PFSK-1 (cell line): ENCODE measurements around the gene DALRD3.

Experiments used
- FOXP2 ChIP-seq: optimal IDR thresholded peaks from 2 replicates; pipeline ENCODE3; 2011; ENCODE audit warnings: borderline replicate concordance, control low read depth, inconsistent platforms; ENCODE audit not compliant: insufficient read depth; ENCODE audit errors: extremely low read length, extremely low read depth
- POLR2AphosphoS5 ChIP-seq: IDR thresholded peaks from 2 replicates; pipeline ENCODE4 v1.6.1; 2012; ENCODE audit warnings: low read depth, mild to moderate bottlenecking, control low read depth, low read length, moderate library complexity
- SIN3A ChIP-seq: IDR thresholded peaks from 2 replicates; pipeline ENCODE4 v1.6.1; 2012; ENCODE audit warnings: mild to moderate bottlenecking, low read length, moderate library complexity, borderline replicate concordance; ENCODE audit not compliant: insufficient read depth
- TAF1 ChIP-seq: IDR thresholded peaks from 2 replicates; pipeline ENCODE4 v1.6.1; 2012; ENCODE audit warnings: low read length, control low read depth, borderline replicate concordance; ENCODE audit not compliant: insufficient read depth
- TF ChIP-seq, protein P1 (sequence below), 2 experiments: IDR thresholded peaks; 2 replicates each; pipeline versions ENCODE4 v1.6.1 to v1.8.0; 2011 to 2012; ENCODE audit warnings: low read depth in 2 of 2, low read length in 2 of 2, control low read depth in 1 of 2, inconsistent platforms in 1 of 2, mild to moderate bottlenecking in 1 of 2, moderate library complexity in 1 of 2; ENCODE audit not compliant: insufficient read depth in 1 of 2

The DALRD3 gene

DNA sequence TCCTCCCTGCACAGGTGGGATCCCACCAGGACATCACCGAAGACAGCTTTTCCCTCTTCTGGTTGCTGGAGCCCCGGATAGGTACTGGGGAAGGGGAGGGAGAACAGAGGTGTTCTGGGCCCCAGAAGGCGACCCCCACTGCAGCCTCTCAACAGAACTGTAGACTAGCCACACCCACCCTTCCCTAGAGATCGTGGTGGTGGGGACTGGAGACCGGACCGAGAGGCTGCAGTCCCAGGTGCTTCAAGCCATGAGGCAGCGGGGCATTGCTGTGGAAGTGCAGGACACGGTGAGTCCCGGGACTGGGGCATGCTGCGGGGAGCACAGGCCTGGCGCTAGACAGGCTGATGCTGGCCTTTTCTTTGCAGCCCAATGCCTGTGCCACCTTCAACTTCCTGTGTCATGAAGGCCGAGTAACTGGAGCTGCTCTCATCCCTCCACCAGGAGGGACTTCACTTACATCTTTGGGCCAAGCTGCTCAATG is 4.3 kb upstream of the DALRD3 start:
- no peak for TF ChIP-seq TAF1
- TF ChIP-seq, protein P1, sequence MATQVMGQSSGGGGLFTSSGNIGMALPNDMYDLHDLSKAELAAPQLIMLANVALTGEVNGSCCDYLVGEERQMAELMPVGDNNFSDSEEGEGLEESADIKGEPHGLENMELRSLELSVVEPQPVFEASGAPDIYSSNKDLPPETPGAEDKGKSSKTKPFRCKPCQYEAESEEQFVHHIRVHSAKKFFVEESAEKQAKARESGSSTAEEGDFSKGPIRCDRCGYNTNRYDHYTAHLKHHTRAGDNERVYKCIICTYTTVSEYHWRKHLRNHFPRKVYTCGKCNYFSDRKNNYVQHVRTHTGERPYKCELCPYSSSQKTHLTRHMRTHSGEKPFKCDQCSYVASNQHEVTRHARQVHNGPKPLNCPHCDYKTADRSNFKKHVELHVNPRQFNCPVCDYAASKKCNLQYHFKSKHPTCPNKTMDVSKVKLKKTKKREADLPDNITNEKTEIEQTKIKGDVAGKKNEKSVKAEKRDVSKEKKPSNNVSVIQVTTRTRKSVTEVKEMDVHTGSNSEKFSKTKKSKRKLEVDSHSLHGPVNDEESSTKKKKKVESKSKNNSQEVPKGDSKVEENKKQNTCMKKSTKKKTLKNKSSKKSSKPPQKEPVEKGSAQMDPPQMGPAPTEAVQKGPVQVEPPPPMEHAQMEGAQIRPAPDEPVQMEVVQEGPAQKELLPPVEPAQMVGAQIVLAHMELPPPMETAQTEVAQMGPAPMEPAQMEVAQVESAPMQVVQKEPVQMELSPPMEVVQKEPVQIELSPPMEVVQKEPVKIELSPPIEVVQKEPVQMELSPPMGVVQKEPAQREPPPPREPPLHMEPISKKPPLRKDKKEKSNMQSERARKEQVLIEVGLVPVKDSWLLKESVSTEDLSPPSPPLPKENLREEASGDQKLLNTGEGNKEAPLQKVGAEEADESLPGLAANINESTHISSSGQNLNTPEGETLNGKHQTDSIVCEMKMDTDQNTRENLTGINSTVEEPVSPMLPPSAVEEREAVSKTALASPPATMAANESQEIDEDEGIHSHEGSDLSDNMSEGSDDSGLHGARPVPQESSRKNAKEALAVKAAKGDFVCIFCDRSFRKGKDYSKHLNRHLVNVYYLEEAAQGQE (IDR thresholded peaks at IDR 0.05; ENCODE audit: insufficient read depth in 1 of 2, low read depth in 2 of 2, low read length in 2 of 2) = no peak
- TF ChIP-seq FOXP2 = no peak
- TF ChIP-seq POLR2AphosphoS5 = no peak
- TF ChIP-seq SIN3A = no peak

DNA sequence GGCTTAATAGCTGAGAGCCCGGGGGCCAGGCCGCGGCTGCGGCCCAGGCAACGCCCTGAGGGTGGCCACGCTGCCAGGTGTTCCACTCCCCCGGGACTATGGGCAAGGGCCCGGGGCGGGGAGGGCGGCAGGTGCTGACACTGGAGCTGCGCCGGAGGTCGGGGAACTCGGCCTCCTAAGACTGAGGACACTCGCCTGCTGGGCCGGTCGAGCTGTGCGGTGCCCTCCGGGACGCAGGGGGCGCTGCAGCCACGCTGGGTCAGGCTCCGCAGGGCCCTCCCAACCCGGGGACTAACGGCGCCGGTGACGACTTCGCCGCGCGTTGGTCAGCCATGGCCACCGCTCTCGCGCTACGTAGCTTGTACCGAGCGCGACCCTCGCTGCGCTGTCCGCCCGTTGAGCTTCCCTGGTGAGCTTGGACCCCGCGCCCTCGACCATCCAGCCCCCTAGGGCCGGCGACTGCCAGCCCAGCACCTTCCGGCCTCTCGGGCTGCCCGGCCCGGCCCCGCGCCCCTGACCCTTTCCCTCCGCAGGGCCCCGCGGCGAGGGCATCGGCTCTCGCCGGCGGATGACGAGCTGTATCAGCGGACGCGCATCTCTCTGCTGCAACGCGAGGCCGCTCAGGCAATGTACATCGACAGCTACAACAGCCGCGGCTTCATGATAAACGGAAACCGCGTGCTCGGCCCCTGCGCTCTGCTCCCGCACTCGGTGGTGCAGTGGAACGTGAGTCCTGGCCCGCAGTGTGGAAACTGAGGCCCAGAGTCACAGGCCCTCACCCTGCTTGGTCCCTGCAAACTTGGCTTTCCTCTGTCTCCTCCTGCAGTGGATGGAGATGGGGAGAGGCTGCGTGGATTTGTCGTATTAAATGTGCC is 3.7 kb upstream of the DALRD3 start, which contains the start of gene NDUFAF3:
Gene NDUFAF3, plus strand, starts transcription at position 309 of the 875 bp plus-strand sequence. Its CDS starts 24 bp downstream, at position 333.
- TF ChIP-seq, protein P1 (IDR thresholded peaks at IDR 0.05; ENCODE audit: insufficient read depth in 1 of 2, low read depth in 2 of 2, low read length in 2 of 2) = peak in 1 of 2 experiments; percentile 47; a peak in 1 of 4 replicates
- TF ChIP-seq POLR2AphosphoS5 = peak; percentile 71
- TF ChIP-seq FOXP2 = no peak
- peak; percentile 20; the same call in 1 of the 2 replicates for TF ChIP-seq SIN3A

DNA sequence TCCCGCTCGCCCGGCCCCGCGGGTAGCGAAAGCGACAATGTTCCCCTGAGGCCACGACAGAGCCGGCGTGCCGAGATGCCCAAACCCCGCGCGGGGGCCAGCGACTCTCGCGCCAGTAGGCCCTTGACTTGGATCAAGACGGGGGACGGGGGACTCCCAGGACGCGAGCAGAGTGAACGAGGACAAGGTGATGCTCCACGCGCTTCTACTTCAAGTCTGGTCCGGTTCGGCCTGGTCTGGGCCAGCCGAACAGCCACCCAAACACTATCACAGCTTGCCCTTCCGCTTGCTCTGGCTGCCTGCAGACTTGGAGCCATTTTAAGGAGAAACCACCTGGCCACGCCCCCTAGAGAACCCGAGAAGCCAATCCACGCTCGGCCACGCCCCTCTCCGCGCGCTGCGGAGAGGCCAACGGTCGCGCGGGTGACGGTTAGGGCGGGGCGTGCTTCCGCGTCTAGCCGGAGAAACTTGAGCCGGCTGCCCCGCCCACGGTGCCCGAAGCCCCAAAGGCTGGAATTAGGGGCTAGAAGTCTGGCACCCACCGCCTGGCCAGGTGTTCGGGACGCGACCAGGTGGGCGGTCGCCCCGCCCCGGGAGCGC is 2.9 kb upstream of the DALRD3 start:
- TF ChIP-seq, protein P1 (IDR thresholded peaks at IDR 0.05; ENCODE audit: insufficient read depth in 1 of 2, low read depth in 2 of 2, low read length in 2 of 2) = peak in 1 of 2 experiments; percentile 67; a peak in 2 of 4 replicates
- TF ChIP-seq POLR2AphosphoS5 = peak; percentile 96
- TF ChIP-seq TAF1 = peak; percentile 95
- 0 out of 2 replicates have a peak, but pooled peaks have one; percentile 30 for TF ChIP-seq SIN3A
- no peak for TF ChIP-seq FOXP2

DNA sequence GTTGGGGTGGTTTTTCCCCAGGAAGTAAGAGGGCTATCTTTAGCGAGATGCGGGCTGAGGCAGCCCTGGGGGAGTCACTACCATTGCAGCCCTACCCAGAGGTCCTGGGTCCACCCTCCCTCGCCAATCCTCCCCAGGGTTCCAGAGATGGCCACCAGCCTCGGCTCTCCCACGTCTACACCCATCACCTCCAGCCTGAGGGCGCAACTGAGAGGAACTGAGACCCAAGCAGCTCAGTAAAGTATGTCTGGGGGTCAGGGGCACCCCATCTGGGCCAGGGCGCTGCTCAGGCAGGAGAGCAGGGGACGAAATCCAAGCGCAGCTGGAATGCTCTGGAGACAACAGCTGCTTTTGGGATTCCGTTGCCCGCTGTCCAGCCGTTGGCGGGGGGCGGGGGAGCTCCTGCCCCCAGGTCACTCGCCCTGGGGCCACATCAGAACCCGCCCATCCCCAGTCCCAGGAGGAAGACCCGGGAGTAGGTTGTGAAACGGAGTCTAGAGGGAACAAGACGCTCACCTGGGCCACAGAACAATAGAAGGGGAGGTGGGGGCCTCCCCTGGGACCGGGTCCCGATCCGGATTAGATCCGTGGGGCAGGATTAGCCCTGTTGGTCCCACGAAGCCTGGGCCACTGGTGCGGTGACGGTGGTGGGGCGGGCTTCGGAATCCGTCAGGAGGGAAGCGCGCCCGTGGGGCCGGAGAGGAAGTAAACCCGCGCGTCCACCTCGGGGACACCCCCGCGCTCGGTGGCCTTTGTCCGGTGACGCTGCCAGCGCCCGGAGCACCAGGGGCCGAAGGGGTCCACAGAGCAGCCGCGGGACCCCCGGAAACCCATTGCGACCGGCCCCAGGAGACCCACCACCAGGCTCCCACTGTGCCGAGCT is 2.2 kb upstream of the DALRD3 start:
- TF ChIP-seq, protein P1 (IDR thresholded peaks at IDR 0.05; ENCODE audit: insufficient read depth in 1 of 2, low read depth in 2 of 2, low read length in 2 of 2) = no peak
- no peak for TF ChIP-seq TAF1
- no peak; the same call in 1 of the 2 replicates for TF ChIP-seq POLR2AphosphoS5
- TF ChIP-seq FOXP2 = no peak
- TF ChIP-seq SIN3A = no peak
